ENCODE results near the gene RPL29. TPM values are rescaled to one million over a fixed set of nuclear protein-coding genes. Genes with fewer than 3 reads are reported as not detected.

The RPL29 gene
- total and polyA plus RNA-seq, 2 of the 8 experiments (the other 6 are each of a cell fraction or from before 2014, with no cell fraction given) = 1,467 to 2,660 TPM

GRCh38 chr3:52041118-52041731, 45.5 kb upstream of the RPL29 start (continued):
- TF ChIP-seq JUN (IDR thresholded peaks at IDR 0.05; ENCODE audit: low read depth, low read length) = no peak
- TF ChIP-seq GTF2F1 (IDR thresholded peaks at IDR 0.05; ENCODE audit: borderline replicate concordance, low read depth, low read length) = no peak
